Tibial nerve (tissue), 4 donors: ENCODE results near the gene RAB3C.

Experiments used
- CTCF ChIP-seq, 5 experiments: fragments of 200-600 bp in 3 of 5; fragments of 450-650 bp in 2 of 5; sonication (generic) in 3 of 5; IDR thresholded peaks; one replicate each; pipeline ENCODE4 v1.5.1; 2016 to 2019; ENCODE audit warnings: antibody characterized with exemption in 5 of 5, mild to moderate bottlenecking in 3 of 5, moderate library complexity in 2 of 5
- EP300 ChIP-seq, 2 donors: sonication (generic); formaldehyde crosslinking; IDR thresholded peaks; one replicate each; pipeline ENCODE4 v1.6.1; 2017; ENCODE audit warnings: antibody characterized with exemption in 2 of 2, mild to moderate bottlenecking in 1 of 2
- POLR2A ChIP-seq, 2 donors: fragments of 450-650 bp; IDR thresholded peaks; one replicate each; pipeline ENCODE4 v1.6.1; 2017; ENCODE audit warnings: antibody characterized with exemption in 2 of 2, mild to moderate bottlenecking in 2 of 2, moderate library complexity in 2 of 2

- TF ChIP-seq CTCF (IDR thresholded peaks at IDR 0.05) (no peak), EP300 (IDR thresholded peaks at IDR 0.05) (no peak), POLR2A (IDR thresholded peaks at IDR 0.05) (no peak)
Observed at GRCh38 chr5:58717303-58718007, 134.6 kb downstream of the RAB3C start.
